ENCODE results near the gene GSTA1.

DNA sequence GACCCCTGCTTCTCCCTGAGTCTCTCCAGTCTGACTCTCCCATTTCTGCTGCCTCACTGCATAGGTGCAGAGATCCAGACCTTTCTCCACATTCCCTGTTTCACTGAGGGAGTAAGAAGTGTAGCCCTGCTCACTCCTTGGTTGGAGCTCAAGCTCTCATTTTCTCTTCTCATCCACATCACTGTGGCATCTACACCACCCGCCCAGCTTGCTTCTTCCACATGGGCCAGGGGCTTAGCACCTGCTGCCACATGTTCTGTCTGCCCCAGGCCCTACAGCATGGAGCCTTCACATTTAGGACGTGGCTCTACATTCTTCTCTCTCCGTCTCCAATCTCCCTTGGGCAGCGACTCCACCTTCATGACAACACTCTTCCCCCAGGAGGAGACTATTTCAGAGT, 45.5 kb upstream of the GSTA1 start:
- TF ChIP-seq EZH2 (IDR thresholded peaks at IDR 0.05; ENCODE audit: insufficient read depth, poor library complexity, severe bottlenecking) (no peak), EZH2phosphoT487 (IDR thresholded peaks at IDR 0.05; ENCODE audit: insufficient read depth, low read depth) (no peak)
